Endodermal cell (in vitro differentiated cells): ENCODE measurements around the gene FAM153A. TPM values are rescaled to one million over a fixed set of nuclear protein-coding genes. Genes with fewer than 3 reads are reported as not detected.
"Not testable (repeated sequence)": the region's sequence is repeated elsewhere in the genome, so short reads cannot be mapped to it uniquely, and the experiment has no call there.

ENCODE experiments used
- DNase-seq: peaks from one replicate; pipeline ENCODE4 v3.0.0-alpha.2; 2017
- H3K27ac ChIP-seq: 2 replicates; pipeline ENCODE4 v1.5.1; 2013; ENCODE audit warnings: mild to moderate bottlenecking, low read depth, low read length, moderate library complexity
- H3K27me3 ChIP-seq: 2 replicates; pipeline ENCODE4 v1.6.1; 2013; ENCODE audit warnings: mild to moderate bottlenecking, low read length, moderate library complexity; ENCODE audit not compliant: insufficient read depth, control insufficient read depth, poor library complexity, severe bottlenecking
- H3K36me3 ChIP-seq: 2 replicates; pipeline ENCODE4 v1.7.0; 2013; ENCODE audit warnings: mild to moderate bottlenecking, low read length, moderate library complexity; ENCODE audit not compliant: control insufficient read depth, insufficient read depth
- H3K4me1 ChIP-seq: one replicate; pipeline ENCODE4 v1.7.0; 2013; ENCODE audit warnings: low read length; ENCODE audit not compliant: control insufficient read depth, insufficient read depth
- H3K4me3 ChIP-seq: 2 replicates; pipeline ENCODE4 v1.5.1; 2013; ENCODE audit warnings: mild to moderate bottlenecking, low read length, moderate library complexity
- H3K9ac ChIP-seq: 2 replicates; pipeline ENCODE4 v1.6.1; 2013; ENCODE audit warnings: mild to moderate bottlenecking, low read length, moderate library complexity; ENCODE audit not compliant: poor library complexity, severe bottlenecking; ENCODE audit errors: extremely low read depth
- H3K9me3 ChIP-seq: 2 replicates; pipeline ENCODE4 v1.6.1; 2013; ENCODE audit warnings: mild to moderate bottlenecking, low read length, moderate library complexity; ENCODE audit not compliant: control insufficient read depth
- H3K27ac Mint-ChIP-seq: 2 replicates; pipeline ENCODE4 v1.8.0; 2020; ENCODE audit warnings: mixed read lengths
- H3K27me3 Mint-ChIP-seq: 2 replicates; pipeline ENCODE4 v1.8.0; 2021; ENCODE audit warnings: mild to moderate bottlenecking, mixed read lengths; ENCODE audit not compliant: insufficient read depth
- H3K36me3 Mint-ChIP-seq: 2 replicates; pipeline ENCODE4 v1.8.0; 2020; ENCODE audit warnings: low read depth, mixed read lengths
- H3K4me1 Mint-ChIP-seq: 2 replicates; pipeline ENCODE4 v1.8.0; 2020; ENCODE audit warnings: mixed read lengths
- H3K4me3 Mint-ChIP-seq: 2 replicates; pipeline ENCODE4 v1.8.0; 2020; ENCODE audit warnings: mild to moderate bottlenecking, moderate library complexity, mixed read lengths
- H3K9me3 Mint-ChIP-seq: 2 replicates; pipeline ENCODE4 v1.8.0; 2020; ENCODE audit warnings: mild to moderate bottlenecking, mixed read lengths
- WGBS, 2 experiments: methylation state at CpG; one replicate each; pipeline versions ENCODE4 v1.1.5 to v1.1.7; 2013; ENCODE audit warnings: missing lambda C conversion rate in 2 of 2, mixed read lengths in 1 of 2; ENCODE audit not compliant: insufficient coverage in 1 of 2, insufficient read length in 1 of 2; 5-methylcytosine and 5-hydroxymethylcytosine counted together
- long read RNA-seq, 4 experiments: library from polyadenylated mRNA in 2 of 4; library from RNA in 1 of 4; library from capped mRNA in 1 of 4; stranded (forward) in 3 of 4; unstranded in 1 of 4; transcript quantifications; one replicate each; pipeline ENCODE4 v2.0.0, GENCODE V29; 2020 to 2021; ENCODE audit warnings: inconsistent platforms in 1 of 4
- polyA plus RNA-seq, 2 experiments: library from polyadenylated mRNA; stranded (reverse); fragments of 50-300 nt; gene quantifications; one replicate each; pipeline ENCODE4 v1.2.3, GENCODE V29; 2013
- total RNA-seq, 2 donors: library from RNA; stranded (reverse); fragmentation: NEBNext Ultra II Directional in 1 of 2; extraction: Animal tissue kit (Norgen Biotek cat#: 25700) in 1 of 2; gene quantifications; 2 replicates in 1 of 2; 3 replicates in 1 of 2; pipeline ENCODE4 v1.2.1, GENCODE V29; 2021

FAM153A gene
- not detected for total RNA-seq
- polyA plus RNA-seq (2013, experiment 1 of 2): not detected
- not detected for polyA plus RNA-seq (2013, experiment 2 of 2)
- long read RNA-seq, experiment 1: 0 reads
- long read RNA-seq, experiment 2: 0 reads
- long read RNA-seq, experiment 3: 0 reads
- long read RNA-seq, experiment 4: 0 reads

- no CpG with 5 or more reads among the region's 67 CpGs for WGBS, 2 experiments
- H3K4me1 ChIP-seq: not testable (repeated sequence)
These were observed at the start of gene FAM153A for GRCh38 chr5:177782792-177783633. Gene FAM153A, minus strand, starts transcription at chr5:177782899.

GRCh38 chr5:177832287-177832686, 49.6 kb upstream of the FAM153A start:
- H3K9ac ChIP-seq, H3K36me3 ChIP-seq, H3K27ac Mint-ChIP-seq, H3K4me1 Mint-ChIP-seq, H3K4me3 ChIP-seq, H3K4me1 ChIP-seq, H3K4me3 Mint-ChIP-seq, H3K27me3 ChIP-seq, H3K27ac ChIP-seq, H3K9me3 Mint-ChIP-seq, H3K36me3 Mint-ChIP-seq, H3K9me3 ChIP-seq, H3K27me3 Mint-ChIP-seq: not testable (repeated sequence)
- WGBS, 2 experiments: 80% methylated on average over 1 of the region's 4 CpGs; no CpG with 5 or more reads in 1 of the 2 experiments
- peak; percentile 24 for DNase-seq

More at GRCh38 chr5:177782792-177783633, at the start of gene FAM153A:
- H3K4me3 Mint-ChIP-seq, H3K27ac Mint-ChIP-seq, H3K4me3 ChIP-seq, H3K9me3 ChIP-seq, H3K4me1 Mint-ChIP-seq, H3K36me3 ChIP-seq, H3K27me3 ChIP-seq, H3K36me3 Mint-ChIP-seq, H3K27ac ChIP-seq, H3K9ac ChIP-seq, H3K9me3 Mint-ChIP-seq, DNase-seq, H3K27me3 Mint-ChIP-seq: not testable (repeated sequence)

GRCh38 chr5:177826073-177826472, 43.4 kb upstream of the FAM153A start:
- H3K9ac ChIP-seq, H3K36me3 ChIP-seq, H3K9me3 ChIP-seq, H3K27me3 Mint-ChIP-seq, H3K27me3 ChIP-seq, H3K36me3 Mint-ChIP-seq, H3K4me3 ChIP-seq, H3K27ac ChIP-seq, H3K4me3 Mint-ChIP-seq, H3K4me1 ChIP-seq, H3K9me3 Mint-ChIP-seq, H3K27ac Mint-ChIP-seq, DNase-seq, H3K4me1 Mint-ChIP-seq: not testable (repeated sequence)
- no CpG with 5 or more reads among the region's 4 CpGs for WGBS, 2 experiments

GRCh38 chr5:177824776-177825175, 42.1 kb upstream of the FAM153A start:
- not testable (repeated sequence) for H3K36me3 Mint-ChIP-seq, H3K27me3 Mint-ChIP-seq, H3K27ac ChIP-seq, H3K4me1 ChIP-seq, H3K36me3 ChIP-seq, H3K27me3 ChIP-seq, DNase-seq, H3K4me3 Mint-ChIP-seq, H3K4me1 Mint-ChIP-seq, H3K9me3 ChIP-seq, H3K27ac Mint-ChIP-seq, H3K4me3 ChIP-seq, H3K9ac ChIP-seq, H3K9me3 Mint-ChIP-seq
- no CpG with 5 or more reads among the region's 2 CpGs for WGBS, 2 experiments

GRCh38 chr5:177822489-177822888, 39.8 kb upstream of the FAM153A start:
- H3K9ac ChIP-seq, H3K36me3 Mint-ChIP-seq, H3K36me3 ChIP-seq, H3K4me1 Mint-ChIP-seq, H3K27ac Mint-ChIP-seq, H3K27me3 ChIP-seq, H3K4me1 ChIP-seq, H3K27me3 Mint-ChIP-seq, H3K27ac ChIP-seq, H3K4me3 Mint-ChIP-seq, H3K9me3 ChIP-seq, DNase-seq, H3K9me3 Mint-ChIP-seq, H3K4me3 ChIP-seq: not testable (repeated sequence)
- no CpG with 5 or more reads among the region's 3 CpGs for WGBS, 2 experiments

GRCh38 chr5:177819664-177820063, 37.0 kb upstream of the FAM153A start:
- not testable (repeated sequence) for H3K27ac ChIP-seq, H3K4me1 Mint-ChIP-seq, H3K27me3 Mint-ChIP-seq, H3K9ac ChIP-seq, H3K4me3 Mint-ChIP-seq, H3K4me1 ChIP-seq, DNase-seq, H3K36me3 ChIP-seq, H3K27me3 ChIP-seq, H3K4me3 ChIP-seq, H3K9me3 Mint-ChIP-seq, H3K9me3 ChIP-seq, H3K27ac Mint-ChIP-seq, H3K36me3 Mint-ChIP-seq
- no CpG with 5 or more reads among the region's 1 CpG for WGBS, 2 experiments

GRCh38 chr5:177812814-177813425, 30.2 kb upstream of the FAM153A start:
- no CpG with 5 or more reads among the region's 2 CpGs for WGBS, 2 experiments
- not testable (repeated sequence) for H3K27me3 Mint-ChIP-seq, DNase-seq, H3K27ac Mint-ChIP-seq, H3K9me3 ChIP-seq, H3K27me3 ChIP-seq, H3K4me3 Mint-ChIP-seq, H3K36me3 ChIP-seq, H3K4me1 Mint-ChIP-seq, H3K36me3 Mint-ChIP-seq, H3K27ac ChIP-seq, H3K9ac ChIP-seq, H3K4me1 ChIP-seq, H3K9me3 Mint-ChIP-seq, H3K4me3 ChIP-seq
